ENCODE measurements around the gene JPT1. TPM values are rescaled to one million over a fixed set of nuclear protein-coding genes. Genes with fewer than 3 reads are reported as not detected.

Gene JPT1
- total RNA-seq, 1 experiment from 2014 or later = 341 TPM

GRCh38 chr17:75129576-75129975 lies 24.7 kb downstream of the JPT1 start (continued):
- TF ChIP-seq, protein P1, sequence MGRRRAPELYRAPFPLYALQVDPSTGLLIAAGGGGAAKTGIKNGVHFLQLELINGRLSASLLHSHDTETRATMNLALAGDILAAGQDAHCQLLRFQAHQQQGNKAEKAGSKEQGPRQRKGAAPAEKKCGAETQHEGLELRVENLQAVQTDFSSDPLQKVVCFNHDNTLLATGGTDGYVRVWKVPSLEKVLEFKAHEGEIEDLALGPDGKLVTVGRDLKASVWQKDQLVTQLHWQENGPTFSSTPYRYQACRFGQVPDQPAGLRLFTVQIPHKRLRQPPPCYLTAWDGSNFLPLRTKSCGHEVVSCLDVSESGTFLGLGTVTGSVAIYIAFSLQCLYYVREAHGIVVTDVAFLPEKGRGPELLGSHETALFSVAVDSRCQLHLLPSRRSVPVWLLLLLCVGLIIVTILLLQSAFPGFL (CRISPR knock-in tag; IDR thresholded peaks at IDR 0.05; ENCODE audit: borderline replicate concordance) = no peak
- no peak for TF ChIP-seq ELF4 (CRISPR knock-in tag; IDR thresholded peaks at IDR 0.05; ENCODE audit: low read depth)
- no peak for TF ChIP-seq ZNF263 (CRISPR knock-in tag; IDR thresholded peaks at IDR 0.05; ENCODE audit: low read depth)
- no peak for TF ChIP-seq NFATC4 (CRISPR knock-in tag; IDR thresholded peaks at IDR 0.05)
- no peak for TF ChIP-seq ZBTB43 (CRISPR knock-in tag; IDR thresholded peaks at IDR 0.05)
- no peak for TF ChIP-seq EMX1 (CRISPR knock-in tag; IDR thresholded peaks at IDR 0.05)
- TF ChIP-seq E2F4 (CRISPR knock-in tag; IDR thresholded peaks at IDR 0.05; ENCODE audit: borderline replicate concordance, low read depth) = no peak
- no peak for TF ChIP-seq USF1 (CRISPR knock-in tag; IDR thresholded peaks at IDR 0.05)
- no peak for TF ChIP-seq FOXJ3 (CRISPR knock-in tag; IDR thresholded peaks at IDR 0.05; ENCODE audit: borderline replicate concordance)
- TF ChIP-seq CREM (CRISPR knock-in tag; IDR thresholded peaks at IDR 0.05) = no peak
- TF ChIP-seq TCF7 (CRISPR knock-in tag; IDR thresholded peaks at IDR 0.05; ENCODE audit: low read depth) = no peak
- TF ChIP-seq, protein P2, sequence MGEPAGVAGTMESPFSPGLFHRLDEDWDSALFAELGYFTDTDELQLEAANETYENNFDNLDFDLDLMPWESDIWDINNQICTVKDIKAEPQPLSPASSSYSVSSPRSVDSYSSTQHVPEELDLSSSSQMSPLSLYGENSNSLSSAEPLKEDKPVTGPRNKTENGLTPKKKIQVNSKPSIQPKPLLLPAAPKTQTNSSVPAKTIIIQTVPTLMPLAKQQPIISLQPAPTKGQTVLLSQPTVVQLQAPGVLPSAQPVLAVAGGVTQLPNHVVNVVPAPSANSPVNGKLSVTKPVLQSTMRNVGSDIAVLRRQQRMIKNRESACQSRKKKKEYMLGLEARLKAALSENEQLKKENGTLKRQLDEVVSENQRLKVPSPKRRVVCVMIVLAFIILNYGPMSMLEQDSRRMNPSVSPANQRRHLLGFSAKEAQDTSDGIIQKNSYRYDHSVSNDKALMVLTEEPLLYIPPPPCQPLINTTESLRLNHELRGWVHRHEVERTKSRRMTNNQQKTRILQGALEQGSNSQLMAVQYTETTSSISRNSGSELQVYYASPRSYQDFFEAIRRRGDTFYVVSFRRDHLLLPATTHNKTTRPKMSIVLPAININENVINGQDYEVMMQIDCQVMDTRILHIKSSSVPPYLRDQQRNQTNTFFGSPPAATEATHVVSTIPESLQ (CRISPR knock-in tag; IDR thresholded peaks at IDR 0.05) = no peak
- no peak for TF ChIP-seq GTF2I (CRISPR knock-in tag; conservative IDR thresholded peaks at IDR 0.05)

DNA sequence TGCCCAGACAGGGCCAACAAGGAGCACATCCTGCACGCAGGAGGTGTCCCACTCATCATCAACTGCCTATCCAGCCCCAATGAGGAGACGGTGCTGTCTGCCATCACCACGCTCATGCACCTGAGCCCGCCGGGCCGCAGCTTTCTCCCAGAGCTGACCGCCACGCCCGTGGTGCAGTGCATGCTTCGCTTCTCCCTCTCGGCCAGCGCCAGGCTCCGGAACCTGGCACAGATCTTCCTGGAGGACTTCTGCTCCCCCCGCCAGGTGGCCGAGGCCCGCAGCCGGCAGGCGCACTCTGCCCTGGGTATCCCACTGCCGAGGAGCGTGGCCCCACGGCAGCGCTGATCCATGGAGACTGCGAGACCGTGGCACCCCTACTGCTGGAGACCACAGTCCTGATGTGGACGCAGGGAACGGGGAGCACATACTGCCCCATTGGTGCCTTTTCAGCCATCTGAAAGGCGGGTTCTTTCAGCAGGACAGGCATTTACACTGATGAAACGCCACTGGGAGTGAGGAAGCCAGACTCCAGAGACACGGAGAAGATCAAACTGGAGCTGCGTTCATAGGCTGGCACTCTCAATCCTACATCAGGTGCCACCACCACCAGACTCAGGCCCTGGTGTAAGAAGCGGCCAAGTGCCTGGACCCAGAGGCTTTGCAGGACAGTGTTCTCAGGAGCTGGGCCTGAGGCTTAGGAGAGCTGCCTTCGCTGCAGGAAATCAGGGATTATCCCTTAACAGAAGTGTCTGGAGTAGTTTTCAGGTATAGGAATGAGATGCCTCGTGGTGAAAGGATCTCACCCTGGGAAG lies 25.4 kb downstream of the JPT1 start:
- ATAC-seq (no peak), DNase-seq (ENCODE audit: low spot score) (no peak)
- H3K36me3 Mint-ChIP-seq = peaks cover 11% of the 10 kb centered on the region
- peak overlapping the region; percentile 60; the same call in 1 of the 2 replicates for H3K27ac Mint-ChIP-seq
- peaks cover 25% of the 10 kb centered on the region for H3K4me1 Mint-ChIP-seq
- H3K27me3 Mint-ChIP-seq (ENCODE audit: low read depth) = no peaks in the 10 kb centered on the region
- CTCF ChIA-PET = interaction anchor here (0.6 to 7.3 kb wide), 4 partner anchors 15 to 73 kb away, joined by 3 to 84 read pairs (median 3); no protein-coding TSS in a partner anchor
- POLR2A ChIA-PET = interaction anchor here (0.7 kb wide), 1 partner anchor 43 kb away, joined by 3 read pairs; no protein-coding TSS in a partner anchor
- H3K9me3 Mint-ChIP-seq = no peaks in the 10 kb centered on the region
- no peak overlapping the region for H3K4me3 Mint-ChIP-seq
- TF ChIP-seq FOXK1 (CRISPR knock-in tag; IDR thresholded peaks at IDR 0.05) (no peak), NR3C1 (CRISPR knock-in tag; conservative IDR thresholded peaks at IDR 0.05; ENCODE audit: low read depth) (no peak), ELF4 (CRISPR knock-in tag; IDR thresholded peaks at IDR 0.05; ENCODE audit: low read depth) (no peak), ARID4B (CRISPR knock-in tag; IDR thresholded peaks at IDR 0.05; ENCODE audit: borderline replicate concordance) (no peak), MYBL2 (CRISPR knock-in tag; IDR thresholded peaks at IDR 0.05) (no peak)
- TF ChIP-seq, protein P1 (CRISPR knock-in tag; IDR thresholded peaks at IDR 0.05; ENCODE audit: borderline replicate concordance) = no peak
- TF ChIP-seq, protein P3, sequence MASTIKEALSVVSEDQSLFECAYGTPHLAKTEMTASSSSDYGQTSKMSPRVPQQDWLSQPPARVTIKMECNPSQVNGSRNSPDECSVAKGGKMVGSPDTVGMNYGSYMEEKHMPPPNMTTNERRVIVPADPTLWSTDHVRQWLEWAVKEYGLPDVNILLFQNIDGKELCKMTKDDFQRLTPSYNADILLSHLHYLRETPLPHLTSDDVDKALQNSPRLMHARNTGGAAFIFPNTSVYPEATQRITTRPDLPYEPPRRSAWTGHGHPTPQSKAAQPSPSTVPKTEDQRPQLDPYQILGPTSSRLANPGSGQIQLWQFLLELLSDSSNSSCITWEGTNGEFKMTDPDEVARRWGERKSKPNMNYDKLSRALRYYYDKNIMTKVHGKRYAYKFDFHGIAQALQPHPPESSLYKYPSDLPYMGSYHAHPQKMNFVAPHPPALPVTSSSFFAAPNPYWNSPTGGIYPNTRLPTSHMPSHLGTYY (CRISPR knock-in tag; IDR thresholded peaks at IDR 0.05) = no peak
